HG02763 (cell line): ENCODE measurements around the gene TGFB1.
"Not testable (repeated sequence)": the region's sequence is repeated elsewhere in the genome, so short reads cannot be mapped to it uniquely, and the experiment has no call there.

Experiments used
- ATAC-seq: cut with Tn5 transposase; IDR thresholded peaks from one replicate; pipeline ENCODE4 v1.9.1; 2021; ENCODE audit warnings: mild to moderate bottlenecking, moderate library complexity; ENCODE audit not compliant: unreplicated experiment

Gene TGFB1

GRCh38 chr19:41346916-41347315, 6.8 kb downstream of the TGFB1 start:
- ATAC-seq = not testable (repeated sequence)

DNA sequence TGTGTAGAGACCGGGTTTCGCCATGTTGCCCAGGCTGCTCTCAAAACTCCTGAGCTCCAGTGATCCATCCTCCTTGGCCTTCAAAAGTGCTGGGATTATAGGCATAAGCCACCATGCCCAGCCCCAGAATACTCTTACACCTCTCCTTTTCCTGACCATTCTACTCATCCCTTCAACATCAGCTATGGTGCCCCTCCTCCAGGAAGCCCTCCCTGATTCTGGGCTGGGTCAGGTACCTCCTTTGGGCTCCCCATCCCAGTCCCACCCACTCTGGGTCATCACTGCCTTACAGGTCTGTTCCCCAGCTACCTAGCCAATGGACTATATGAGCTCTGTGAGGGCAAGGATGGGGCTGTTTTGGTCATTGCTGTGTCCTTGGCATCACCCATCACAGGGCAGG, 9.6 kb downstream of the TGFB1 start:
- no peak for ATAC-seq

GRCh38 chr19:41341669-41342490, 11.8 kb downstream of the TGFB1 start:
- no peak for ATAC-seq

GRCh38 chr19:41339936-41340335, 13.8 kb downstream of the TGFB1 start:
- no peak for ATAC-seq

- ATAC-seq = no peak
Measured at GRCh38 chr19:41335467-41335866, 18.3 kb downstream of the TGFB1 start.

DNA sequence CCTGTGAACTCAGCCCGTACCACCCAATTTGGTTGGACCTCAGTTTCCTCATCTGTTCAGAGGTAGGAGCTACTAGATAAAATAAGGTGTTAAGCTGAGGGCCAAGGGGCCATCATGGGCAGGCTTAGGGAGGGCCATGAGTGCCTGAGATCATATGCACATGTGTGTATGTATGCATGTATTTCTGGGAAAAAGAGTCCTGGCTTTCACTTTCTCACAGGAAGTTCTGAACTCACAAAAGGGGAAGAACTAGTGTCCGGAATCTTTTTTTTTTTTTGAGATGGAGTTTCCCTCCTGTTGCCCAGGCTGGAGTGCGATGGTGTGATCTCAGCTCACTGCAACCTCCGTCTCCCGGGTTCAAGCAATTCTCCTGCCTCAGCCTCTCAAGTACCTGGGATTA, 18.9 kb downstream of the TGFB1 start:
- ATAC-seq = no peak

GRCh38 chr19:41332468-41332867, 21.3 kb downstream of the TGFB1 start:
- ATAC-seq = no peak

- no peak for ATAC-seq
Measured at GRCh38 chr19:41332000-41332399, 21.7 kb downstream of the TGFB1 start.

DNA sequence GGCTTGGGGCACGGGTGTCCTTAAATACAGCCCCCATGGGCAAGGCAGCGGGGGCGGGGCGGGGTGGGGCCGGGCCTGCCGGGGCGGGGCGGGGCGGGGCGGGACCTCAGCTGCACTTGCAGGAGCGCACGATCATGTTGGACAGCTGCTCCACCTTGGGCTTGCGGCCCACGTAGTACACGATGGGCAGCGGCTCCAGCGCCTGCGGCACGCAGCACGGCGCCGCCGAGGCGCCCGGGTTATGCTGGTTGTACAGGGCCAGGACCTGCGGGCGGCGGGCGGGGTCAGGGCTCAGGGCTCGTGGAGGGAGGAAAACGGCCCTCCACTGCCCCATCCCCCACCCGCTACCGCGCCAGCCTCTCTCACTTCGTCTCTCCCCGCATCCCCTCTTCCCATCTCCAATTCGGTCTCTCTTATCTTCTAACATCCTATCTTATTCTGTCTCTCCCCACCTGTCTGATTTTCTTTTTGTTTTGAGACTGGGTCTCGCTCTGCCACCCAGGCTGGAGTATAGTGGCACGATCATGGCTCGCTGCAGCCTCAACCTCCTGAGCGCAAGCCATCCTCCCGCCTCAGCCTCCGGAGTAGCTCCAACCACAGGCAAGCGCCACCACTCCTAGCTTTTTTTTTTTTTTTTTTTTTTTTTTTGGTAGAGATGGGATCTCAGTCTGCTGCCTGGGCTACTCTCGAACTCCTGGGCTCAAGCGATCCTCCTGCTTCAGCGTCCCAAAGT, 22.6 kb downstream of the TGFB1 start:
- no peak for ATAC-seq

- ATAC-seq = no peak
Measured at GRCh38 chr19:41330481-41330880, 23.2 kb downstream of the TGFB1 start.

- no peak for ATAC-seq
Measured at GRCh38 chr19:41328842-41329225, 24.9 kb downstream of the TGFB1 start.

- ATAC-seq = no peak
Measured at GRCh38 chr19:41328157-41328841, 25.4 kb downstream of the TGFB1 start.

DNA sequence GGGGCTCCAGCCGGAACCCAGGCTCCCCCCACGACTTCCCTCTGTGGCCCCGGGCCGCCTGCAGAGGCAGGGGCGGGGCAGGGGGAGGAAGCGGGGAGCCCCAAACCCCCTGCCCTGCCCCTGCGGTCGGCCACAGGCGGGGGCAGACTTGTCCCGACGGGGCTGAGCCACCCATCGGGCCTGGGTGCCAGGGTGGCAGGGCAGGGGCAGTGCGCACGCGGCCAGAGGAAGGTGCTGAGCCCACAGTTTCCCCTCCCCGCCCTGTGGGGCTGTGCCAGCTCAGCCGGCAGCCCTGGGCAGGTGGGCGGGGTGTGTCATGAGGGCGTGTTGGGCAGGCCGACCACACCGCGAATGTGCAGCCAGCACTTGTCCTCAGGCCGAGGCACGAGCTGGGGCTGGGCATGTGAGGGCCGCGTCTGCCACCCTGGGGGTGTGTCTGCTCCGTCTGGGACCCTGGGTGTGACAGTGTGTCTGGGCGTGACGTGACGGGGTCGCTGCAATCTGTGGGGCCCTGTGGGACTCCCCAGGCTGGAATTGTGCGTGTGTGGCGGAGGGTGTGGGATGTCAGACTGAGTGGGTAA, 26.1 kb downstream of the TGFB1 start:
- ATAC-seq = peak; percentile 51

DNA sequence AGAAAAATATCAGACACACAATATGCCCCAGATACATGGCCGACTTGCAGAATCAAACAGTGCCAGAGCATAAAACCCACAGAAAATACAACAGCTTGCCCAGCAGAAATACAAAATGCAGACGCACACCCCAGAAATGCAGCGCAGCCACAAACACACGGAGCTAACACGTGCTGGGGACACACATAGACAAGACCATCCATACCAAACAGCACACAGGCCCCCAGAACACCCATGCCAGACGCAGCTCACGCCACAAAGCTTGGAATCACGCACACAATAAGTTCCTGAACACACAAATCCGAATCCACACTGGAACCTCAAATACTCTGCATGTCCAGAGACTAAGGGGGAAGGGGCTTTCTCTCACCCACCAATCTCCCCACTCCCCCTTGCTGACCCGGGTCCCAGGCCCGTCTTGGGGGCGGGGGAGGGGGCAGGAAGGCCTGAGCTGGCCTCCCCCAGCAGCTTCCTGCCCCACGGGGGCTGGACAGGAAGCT, 26.6 kb downstream of the TGFB1 start:
- no peak for ATAC-seq

- no peak for ATAC-seq
Measured at GRCh38 chr19:41325947-41326706, 27.6 kb downstream of the TGFB1 start.

DNA sequence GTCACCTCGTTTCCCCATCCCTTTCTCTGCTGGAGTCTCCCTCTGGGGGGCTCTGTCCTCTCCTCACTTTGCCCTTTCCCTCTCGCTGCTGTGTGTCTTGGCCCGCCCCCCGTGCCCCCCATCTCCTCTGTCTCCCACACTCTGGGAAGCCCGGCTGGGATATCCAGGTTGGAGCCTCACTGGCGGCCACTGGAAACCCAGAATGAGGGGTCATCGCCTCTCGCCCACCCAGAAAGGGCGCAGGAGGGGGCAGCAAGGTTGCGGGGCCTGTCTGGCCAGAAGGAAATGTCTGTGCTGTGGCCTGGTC, 28.1 kb downstream of the TGFB1 start:
- no peak for ATAC-seq

- ATAC-seq = no peak
Measured at GRCh38 chr19:41324921-41325639, 28.6 kb downstream of the TGFB1 start.

GRCh38 chr19:41324231-41324702, 29.5 kb downstream of the TGFB1 start:
- no peak for ATAC-seq

- ATAC-seq = no peak
Measured at GRCh38 chr19:41323430-41324125, 30.1 kb downstream of the TGFB1 start.
